ENCODE measurements around the gene GPNMB.
"Not testable (repeated sequence)": the region's sequence is repeated elsewhere in the genome, so short reads cannot be mapped to it uniquely, and the experiment has no call there.

The GPNMB gene

GRCh38 chr7:23246555-23246954, at the start of gene GPNMB:
Gene GPNMB (plus strand): TSS chr7:23246775. CDS start chr7:23246858, 83 bp downstream.
- DNase-seq = no peak

GRCh38 chr7:23197745-23198144, 48.8 kb upstream of the GPNMB start:
- DNase-seq = not testable (repeated sequence)

GRCh38 chr7:23200331-23200730, 46.2 kb upstream of the GPNMB start:
- DNase-seq = no peak

GRCh38 chr7:23204241-23204640, 42.3 kb upstream of the GPNMB start:
- DNase-seq = no peak

- no peak for DNase-seq
Measured at GRCh38 chr7:23205577-23205908, 41.0 kb upstream of the GPNMB start.

- no peak for DNase-seq
Measured at GRCh38 chr7:23205909-23206767, 40.4 kb upstream of the GPNMB start.

- no peak for DNase-seq
Measured at GRCh38 chr7:23207021-23207420, 39.6 kb upstream of the GPNMB start.

- no peak for DNase-seq
Measured at GRCh38 chr7:23207884-23208283, 38.7 kb upstream of the GPNMB start.

GRCh38 chr7:23208316-23208715, 38.3 kb upstream of the GPNMB start:
- DNase-seq = no peak

GRCh38 chr7:23210506-23210905, 36.1 kb upstream of the GPNMB start:
- DNase-seq = no peak

GRCh38 chr7:23211589-23211988, 35.0 kb upstream of the GPNMB start:
- DNase-seq = no peak

- DNase-seq = no peak
Measured at GRCh38 chr7:23212395-23212794, 34.2 kb upstream of the GPNMB start.

GRCh38 chr7:23212841-23213240, 33.7 kb upstream of the GPNMB start:
- no peak for DNase-seq

GRCh38 chr7:23213755-23214154, 32.8 kb upstream of the GPNMB start:
- no peak for DNase-seq

GRCh38 chr7:23214423-23214822, 32.2 kb upstream of the GPNMB start:
- DNase-seq = no peak

GRCh38 chr7:23214938-23215337, 31.6 kb upstream of the GPNMB start:
- DNase-seq = no peak

GRCh38 chr7:23216021-23216420, 30.6 kb upstream of the GPNMB start:
- no peak for DNase-seq

GRCh38 chr7:23218196-23218595, 28.4 kb upstream of the GPNMB start:
- no peak for DNase-seq

- no peak for DNase-seq
Measured at GRCh38 chr7:23220690-23221305, 25.8 kb upstream of the GPNMB start.

GRCh38 chr7:23222439-23223030, 24.0 kb upstream of the GPNMB start:
- DNase-seq = no peak

GRCh38 chr7:23224364-23224763, 22.2 kb upstream of the GPNMB start:
- not testable (repeated sequence) for DNase-seq

- no peak for DNase-seq
Measured at GRCh38 chr7:23226844-23227450, 19.6 kb upstream of the GPNMB start.

GRCh38 chr7:23228412-23228811, 18.2 kb upstream of the GPNMB start:
- no peak for DNase-seq

GRCh38 chr7:23230641-23231101, 15.9 kb upstream of the GPNMB start:
- DNase-seq = no peak
